Measurements from ENCODE around the gene TM9SF4.
"Not testable (repeated sequence)": the region's sequence is repeated elsewhere in the genome, so short reads cannot be mapped to it uniquely, and the experiment has no call there.

The TM9SF4 gene

DNA sequence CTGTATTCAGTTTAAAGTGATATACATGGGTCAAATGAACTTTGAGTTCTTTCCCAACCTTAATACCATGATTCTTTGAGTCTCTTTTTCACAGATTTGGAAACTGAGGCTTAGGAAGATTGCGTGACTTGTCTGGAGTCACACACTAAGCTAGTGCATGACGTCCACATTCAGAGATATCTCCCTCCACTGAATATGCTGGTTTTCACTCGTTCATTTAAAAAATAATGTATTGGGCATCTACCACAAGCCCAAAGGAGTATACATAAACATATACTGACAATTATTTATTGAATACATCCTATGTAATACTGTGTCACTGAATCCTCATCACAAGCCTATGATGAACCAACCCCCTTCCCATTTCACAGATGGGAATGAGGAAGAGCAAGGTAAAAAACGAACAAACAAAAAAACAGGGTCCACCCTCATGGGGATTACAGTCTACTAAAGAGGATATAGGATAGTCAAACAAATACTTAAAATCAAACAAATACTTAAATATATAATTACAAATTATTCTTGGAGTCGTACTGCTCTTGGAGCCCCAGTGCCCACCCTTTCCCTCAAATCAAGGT lies 611 bp upstream of the TM9SF4 start:
- DNase-seq: no peak

DNA sequence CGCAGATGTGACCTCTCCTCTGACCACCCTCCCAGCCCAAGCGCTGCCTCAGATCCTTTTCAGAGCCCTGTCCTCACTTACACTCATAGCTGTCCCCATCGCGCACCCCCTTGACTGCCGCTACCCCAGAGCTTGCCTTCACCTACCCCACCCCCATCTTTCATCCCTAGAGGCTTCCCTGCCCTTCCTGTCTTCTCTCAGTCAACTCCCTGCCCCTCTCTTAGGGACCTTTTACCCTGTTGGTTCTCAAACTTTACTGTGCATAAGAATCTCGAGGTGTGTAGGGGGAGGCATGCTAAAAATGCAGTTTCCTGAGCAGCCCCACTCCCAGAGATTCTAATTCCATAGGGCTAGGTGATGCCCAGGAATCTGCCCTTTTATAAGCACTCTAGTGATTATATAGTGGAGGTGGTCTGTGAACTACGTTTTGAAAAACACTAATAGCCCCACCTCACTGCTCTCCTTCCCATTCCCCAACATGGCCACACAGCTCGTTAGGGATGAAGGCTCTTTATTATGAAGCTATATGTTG lies 725 bp downstream of the TM9SF4 start:
- no peak for DNase-seq

GRCh38 chr20:32110727-32111126 lies 1.2 kb downstream of the TM9SF4 start:
- DNase-seq: no peak

DNA sequence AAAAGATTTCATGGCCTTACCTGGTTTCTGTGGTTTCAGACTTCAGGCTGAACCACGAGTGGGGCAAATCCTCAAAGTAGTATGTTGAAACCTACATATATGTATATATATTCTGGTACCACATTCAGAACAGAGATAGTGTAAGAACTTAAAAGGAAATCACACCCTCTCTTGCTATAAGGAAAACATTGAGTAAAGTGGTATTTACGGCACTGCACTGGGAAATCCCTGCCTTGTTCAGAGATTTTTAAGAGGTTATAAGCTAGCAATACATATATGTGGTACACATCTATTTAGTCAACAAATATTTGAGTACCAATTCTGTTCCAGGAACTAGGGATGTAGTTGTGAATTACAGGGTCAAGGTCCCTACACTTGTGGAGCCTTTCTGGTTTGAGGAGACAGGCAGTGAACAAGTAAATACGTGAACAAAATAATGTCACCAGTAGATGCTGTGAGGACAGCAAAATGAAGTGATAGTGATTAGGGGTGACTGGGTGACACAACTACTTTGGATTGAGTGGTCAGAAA lies 1.7 kb downstream of the TM9SF4 start:
- DNase-seq: no peak

DNA sequence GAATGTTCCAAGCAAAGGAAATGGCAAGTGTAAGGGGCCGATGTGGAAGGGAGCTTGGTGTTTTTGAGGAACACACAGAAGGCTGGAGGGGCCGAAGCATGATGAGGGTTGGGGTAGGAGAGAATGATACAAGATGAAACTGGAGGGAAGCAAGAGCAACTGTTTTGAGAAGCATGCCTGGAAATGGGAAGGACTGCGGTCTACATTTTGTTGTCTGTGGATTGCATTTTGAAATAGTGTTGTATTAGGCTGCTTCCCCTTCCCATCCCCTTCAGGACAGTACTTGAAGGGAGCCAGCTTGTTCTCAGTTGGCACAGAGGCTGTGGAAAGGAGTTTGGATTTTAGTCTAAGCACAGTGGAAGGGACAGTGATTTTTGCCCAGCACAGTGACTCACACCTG lies 2.2 kb downstream of the TM9SF4 start:
- no peak for DNase-seq

GRCh38 chr20:32112841-32113240 lies 3.3 kb downstream of the TM9SF4 start:
- no peak for DNase-seq

GRCh38 chr20:32113591-32114260 lies 4.2 kb downstream of the TM9SF4 start:
- no peak for DNase-seq

DNA sequence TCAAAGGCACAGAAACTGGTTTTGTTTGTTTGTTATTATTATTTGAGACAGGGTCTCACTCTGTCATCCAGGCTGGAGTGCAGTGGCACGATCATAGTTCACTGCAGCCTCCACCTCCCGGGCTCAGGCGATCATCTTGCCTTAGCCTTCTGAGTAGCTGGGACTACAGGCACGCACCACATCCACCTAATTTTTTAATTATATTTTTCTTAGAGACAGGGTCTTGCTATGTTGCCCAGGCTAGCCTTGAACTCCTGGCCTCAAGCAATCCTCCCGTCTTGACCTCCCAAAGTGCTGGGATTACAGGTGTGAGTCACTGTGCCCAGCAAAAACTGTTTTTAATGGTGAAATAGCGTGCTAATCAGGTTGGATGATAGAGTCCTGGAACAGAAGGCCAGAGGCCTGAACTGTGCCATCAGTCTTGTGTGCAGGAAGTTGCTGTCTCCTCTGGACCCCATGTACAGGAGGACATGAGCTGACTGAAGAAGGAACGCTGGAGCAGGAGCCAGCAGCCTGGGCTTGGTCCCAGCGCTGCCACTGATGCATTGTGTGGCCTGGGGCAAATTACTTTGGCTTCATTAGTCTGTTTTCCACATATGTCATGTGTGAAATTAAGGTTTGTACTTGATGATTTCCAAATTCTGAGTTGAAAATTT lies 4.9 kb downstream of the TM9SF4 start:
- DNase-seq: no peak

DNA sequence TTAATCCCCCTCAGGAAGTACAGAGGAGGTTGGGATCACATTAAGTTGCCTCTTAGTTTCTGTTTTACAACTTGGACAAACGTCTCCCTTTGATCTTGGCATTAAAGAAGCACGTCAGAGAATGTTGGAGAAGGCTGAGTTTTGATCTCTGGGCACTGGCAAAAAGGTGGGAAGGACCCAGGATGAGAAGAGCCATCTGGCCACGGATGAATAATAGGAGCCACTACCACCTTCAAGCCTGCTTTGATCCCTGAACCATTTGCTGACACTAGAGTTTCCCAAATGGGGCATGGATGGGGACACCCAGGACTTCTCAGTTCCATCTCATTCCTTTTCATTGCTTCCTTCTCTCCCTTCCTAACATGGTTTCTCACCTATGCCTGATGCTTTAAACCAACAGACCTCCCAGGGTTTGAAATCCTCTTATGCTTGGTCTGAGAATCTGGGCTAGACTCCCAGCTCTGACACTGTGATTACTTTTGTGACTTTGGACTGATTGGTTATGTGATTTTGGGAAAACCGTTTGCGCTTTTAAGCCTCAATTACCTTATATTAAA lies 5.8 kb downstream of the TM9SF4 start:
- DNase-seq: no peak

GRCh38 chr20:32116079-32116521 lies 6.6 kb downstream of the TM9SF4 start:
- no peak for DNase-seq

- not testable (repeated sequence) for DNase-seq
Observed at GRCh38 chr20:32116796-32117195, 7.3 kb downstream of the TM9SF4 start.

- DNase-seq: not testable (repeated sequence)
Observed at GRCh38 chr20:32118427-32118826, 8.9 kb downstream of the TM9SF4 start.

- no peak for DNase-seq
Observed at GRCh38 chr20:32119734-32120133, 10.2 kb downstream of the TM9SF4 start.

DNA sequence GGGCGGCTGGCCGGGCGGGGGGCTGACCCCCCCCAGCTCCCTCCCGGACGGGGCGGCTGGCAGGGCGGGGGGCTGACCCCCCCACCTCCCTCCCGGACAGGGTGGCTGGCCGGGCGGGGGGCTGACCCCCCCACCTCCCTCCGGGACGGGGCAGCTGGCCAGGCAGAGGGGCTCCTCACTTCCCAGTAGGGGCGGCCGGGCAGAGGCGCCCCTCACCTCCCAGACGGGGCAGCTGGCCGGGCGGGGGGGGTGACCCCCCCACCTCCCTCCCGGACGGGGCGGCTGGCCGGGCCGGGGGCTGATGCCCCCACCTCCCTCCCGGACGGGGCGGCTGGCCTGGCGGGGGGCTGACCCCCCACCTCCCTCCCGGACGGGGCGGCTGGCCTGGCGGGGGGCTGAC lies 12.4 kb downstream of the TM9SF4 start:
- not testable (repeated sequence) for DNase-seq

DNA sequence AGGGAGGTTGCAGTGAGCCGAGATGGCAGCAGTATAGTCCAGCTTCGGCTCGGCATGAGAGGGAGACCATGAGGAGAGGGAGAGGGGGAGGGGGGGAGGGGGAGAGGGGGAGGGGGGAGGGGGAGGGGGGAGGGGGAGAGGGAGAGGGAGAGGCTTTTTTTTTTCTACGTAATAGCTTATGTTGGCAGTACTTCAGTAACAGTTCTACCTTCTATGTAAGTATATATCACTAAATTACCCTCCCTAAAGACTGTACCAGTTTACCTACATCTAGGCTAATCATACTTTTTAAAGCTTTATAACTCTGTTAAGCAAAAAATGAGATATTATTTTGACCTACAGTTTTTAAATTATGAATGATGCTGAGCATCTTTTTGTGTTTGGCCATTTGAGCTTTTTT lies 13.6 kb downstream of the TM9SF4 start:
- no peak for DNase-seq

- DNase-seq: no peak
Observed at GRCh38 chr20:32124916-32125454, 15.5 kb downstream of the TM9SF4 start.

DNA sequence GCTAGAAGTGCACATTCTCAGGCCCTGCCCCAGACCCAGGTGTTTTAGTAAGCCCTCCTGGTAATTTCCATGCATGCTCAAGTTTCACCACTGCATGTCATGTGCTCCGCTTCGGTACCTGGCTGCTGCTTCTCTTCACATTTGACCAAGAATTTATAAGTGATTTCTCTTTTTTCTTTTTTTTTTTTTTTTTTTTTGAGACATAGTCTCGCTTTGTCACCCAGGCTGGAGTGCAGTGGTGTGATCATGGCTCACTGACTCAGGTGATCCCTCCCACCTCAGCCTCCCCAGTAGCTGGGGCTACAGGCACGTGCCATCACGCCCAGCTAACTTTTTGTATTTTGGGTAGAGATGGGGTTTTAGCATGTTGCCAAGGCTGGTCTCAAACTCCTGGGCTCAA lies 16.0 kb downstream of the TM9SF4 start:
- no peak for DNase-seq

DNA sequence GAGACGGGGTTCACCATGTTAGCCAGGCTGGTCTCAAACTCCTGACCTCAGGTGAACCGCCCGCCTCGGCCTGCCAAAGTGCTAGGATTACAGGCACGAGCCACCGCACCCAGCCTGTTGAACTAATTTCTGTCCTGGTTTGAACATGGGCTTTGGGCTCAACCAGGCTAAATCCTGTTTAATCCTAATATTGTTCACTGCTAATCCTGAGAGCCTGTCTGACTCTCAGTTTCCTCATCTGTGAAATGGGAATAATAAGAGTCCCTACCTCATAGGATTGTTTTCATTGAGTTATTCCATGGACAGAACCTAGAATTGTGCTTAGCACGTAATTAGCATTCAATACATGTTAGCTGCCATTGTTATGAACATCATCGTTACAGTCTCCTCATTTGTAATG lies 17.4 kb downstream of the TM9SF4 start:
- DNase-seq: no peak

GRCh38 chr20:32127347-32127746 lies 17.8 kb downstream of the TM9SF4 start:
- no peak for DNase-seq

- DNase-seq: no peak
Observed at GRCh38 chr20:32128167-32128566, 18.7 kb downstream of the TM9SF4 start.

DNA sequence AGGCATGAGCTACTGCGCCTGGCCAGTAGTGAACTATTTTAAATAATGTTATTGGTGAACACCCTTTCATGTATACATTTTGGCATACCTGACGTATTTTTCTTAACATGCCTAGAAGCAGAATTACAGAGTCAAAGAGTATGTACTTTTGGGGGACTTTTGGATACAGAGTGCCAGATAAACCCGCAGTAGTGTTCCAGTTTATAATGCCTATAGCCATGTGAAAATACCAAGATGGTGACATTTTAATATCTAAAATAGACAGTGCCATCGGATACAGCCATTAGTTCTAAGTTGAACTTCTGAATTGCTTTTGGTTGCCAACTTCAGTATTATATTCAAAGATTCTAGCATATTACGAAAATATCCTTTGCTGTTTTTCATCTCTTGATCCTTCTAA lies 20.3 kb downstream of the TM9SF4 start:
- DNase-seq: no peak

GRCh38 chr20:32130352-32130751 lies 20.8 kb downstream of the TM9SF4 start:
- no peak for DNase-seq

- no peak for DNase-seq
Observed at GRCh38 chr20:32130965-32131364, 21.5 kb downstream of the TM9SF4 start.
